Body of pancreas (tissue), 4 donors: Measurements from ENCODE around the gene SRGAP1.

Experiments
- CTCF ChIP-seq, 7 experiments: fragments of 450-650 bp in 4 of 7; fragments of 200-600 bp in 3 of 7; sonication (generic) in 3 of 7; IDR thresholded peaks; one replicate each; pipeline ENCODE4 v1.5.1; 2016 to 2019; ENCODE audit warnings: antibody characterized with exemption in 7 of 7
- POLR2A ChIP-seq, 3 donors: fragments of 450-650 bp; IDR thresholded peaks; one replicate each; pipeline ENCODE4 v1.6.1; 2016; ENCODE audit warnings: antibody characterized with exemption in 3 of 3, mild to moderate bottlenecking in 2 of 3

GRCh38 chr12:63895841-63896240, 51.3 kb downstream of the SRGAP1 start:
- no peak for TF ChIP-seq POLR2A (IDR thresholded peaks at IDR 0.05)
- no peak for TF ChIP-seq CTCF (IDR thresholded peaks at IDR 0.05)
